ENCODE data around the gene HCRTR1. TPM values are rescaled to one million over a fixed set of nuclear protein-coding genes. Genes with fewer than 3 reads are reported as not detected.

Gene HCRTR1
- total RNA-seq, 1 donor from 2014 or later: 0.73 TPM

- Mint-ChIP-seq H3K27me3 (ENCODE audit: unreplicated experiment) (no peaks in the 10 kb centered on the region), H3K36me3 (ENCODE audit: unreplicated experiment) (no peaks in the 10 kb centered on the region), H3K4me3 (ENCODE audit: unreplicated experiment) (no peak overlapping the region), H3K4me1 (ENCODE audit: unreplicated experiment) (peaks cover 20% of the 10 kb centered on the region), H3K9me3 (ENCODE audit: unreplicated experiment) (no peaks in the 10 kb centered on the region), H3K27ac (ENCODE audit: unreplicated experiment) (no peak overlapping the region)
- DNase-seq (ENCODE audit: extremely low spot score, unreplicated experiment): no peak
- TF ChIP-seq CTCF (IDR thresholded peaks at IDR 0.05): no peak
These were observed 57.7 kb downstream of the HCRTR1 start for GRCh38 chr1:31675161-31675560.

- peaks cover 14% of the 10 kb centered on the region for H3K4me1 Mint-ChIP-seq (ENCODE audit: unreplicated experiment)
- H3K4me3 Mint-ChIP-seq (ENCODE audit: unreplicated experiment): no peak overlapping the region
- no peaks in the 10 kb centered on the region for H3K36me3 Mint-ChIP-seq (ENCODE audit: unreplicated experiment)
- H3K9me3 Mint-ChIP-seq (ENCODE audit: unreplicated experiment): no peaks in the 10 kb centered on the region
- no peak overlapping the region for H3K27ac Mint-ChIP-seq (ENCODE audit: unreplicated experiment)
- no peak for TF ChIP-seq CTCF (IDR thresholded peaks at IDR 0.05)
- DNase-seq (ENCODE audit: extremely low spot score, unreplicated experiment): no peak
- H3K27me3 Mint-ChIP-seq (ENCODE audit: unreplicated experiment): no peaks in the 10 kb centered on the region
These were observed 58.3 kb downstream of the HCRTR1 start for GRCh38 chr1:31675756-31676155.

Other genes starting within 250 kb of the HCRTR1 start
- 27.1 and 30.0 TPM in 2 replicates for gene FABP3, start 244.6 kb upstream of the HCRTR1 start, total RNA-seq
- gene SERINC2, start 204.5 kb upstream of the HCRTR1 start, total RNA-seq: 4.2 and 4.5 TPM in 2 replicates
- 9.2 and 10.0 TPM in 2 replicates for gene TINAGL1, start 41.2 kb upstream of the HCRTR1 start, total RNA-seq
- gene PEF1, start 27.2 kb downstream of the HCRTR1 start, total RNA-seq: 53.4 and 57.0 TPM in 2 replicates
- gene COL16A1, start 86.3 kb downstream of the HCRTR1 start, total RNA-seq: 89.2 and 90.7 TPM in 2 replicates
- 8.2 and 8.4 TPM in 2 replicates for gene ADGRB2, start 146.7 kb downstream of the HCRTR1 start, total RNA-seq
- gene SPOCD1, start 198.3 kb downstream of the HCRTR1 start, total RNA-seq: 0.44 and 0.67 TPM in 2 replicates